Loucy (cell line): Measurements from ENCODE around the gene NDEL1.

Experiments
- H2AFZ ChIP-seq: fragments of 200-600 bp; sonication (generic); 2 replicates; pipeline ENCODE4 v1.6.0; 2016; ENCODE audit warnings: antibody characterized with exemption, mild to moderate bottlenecking, low read length, moderate library complexity
- H3F3A ChIP-seq: fragments of 200-600 bp; 2 replicates; pipeline ENCODE4 v1.6.0; 2016; ENCODE audit warnings: antibody characterized with exemption, low read depth, mild to moderate bottlenecking
- H3K27me3 ChIP-seq: fragments of 200-600 bp; sonication (generic); 2 replicates; pipeline ENCODE4 v1.6.1; 2014; ENCODE audit warnings: low read length, mild to moderate bottlenecking; ENCODE audit not compliant: insufficient read depth, poor library complexity, severe bottlenecking
- H3K36me3 ChIP-seq: fragments of 200-600 bp; sonication (generic); 2 replicates; pipeline ENCODE4 v1.6.1; 2016; ENCODE audit warnings: low read length; ENCODE audit not compliant: insufficient read depth
- H3K4me1 ChIP-seq: fragments of 200-600 bp; sonication (generic); 2 replicates; pipeline ENCODE4 v1.5.1; 2014; ENCODE audit warnings: low read length, mild to moderate bottlenecking; ENCODE audit not compliant: insufficient read depth, poor library complexity, severe bottlenecking
- H3K4me2 ChIP-seq: fragments of 200-600 bp; sonication (generic); 2 replicates; pipeline ENCODE4 v1.6.0; 2014; ENCODE audit warnings: antibody characterized with exemption, low read length, low read depth, mild to moderate bottlenecking; ENCODE audit not compliant: poor library complexity, severe bottlenecking
- H3K4me3 ChIP-seq: fragments of 200-600 bp; sonication (generic); 2 replicates; pipeline ENCODE4 v1.5.1; 2014; ENCODE audit warnings: low read length, mild to moderate bottlenecking, mixed read lengths; ENCODE audit not compliant: poor library complexity, severe bottlenecking
- H3K79me2 ChIP-seq: fragments of 200-600 bp; sonication (generic); 2 replicates; pipeline ENCODE4 v1.6.1; 2014; ENCODE audit warnings: low read length; ENCODE audit not compliant: insufficient read depth
- H3K9ac ChIP-seq: fragments of 200-600 bp; sonication (generic); 2 replicates; pipeline ENCODE4 v1.6.0; 2014; ENCODE audit warnings: mild to moderate bottlenecking, low read depth, low read length, moderate library complexity; ENCODE audit not compliant: poor library complexity, severe bottlenecking
- H3K9me2 ChIP-seq: fragments of 200-600 bp; sonication (generic); replicated peaks from 2 replicates; pipeline ENCODE4 v1.6.1; 2016; ENCODE audit warnings: low read depth, low read length, mixed read lengths
- H3K9me3 ChIP-seq: fragments of 200-600 bp; sonication (generic); 2 replicates; pipeline ENCODE4 v1.6.1; 2014; ENCODE audit warnings: mild to moderate bottlenecking, antibody characterized with exemption, low read length, low read depth; ENCODE audit not compliant: insufficient read depth
- H4K20me1 ChIP-seq: fragments of 200-600 bp; sonication (generic); 2 replicates; pipeline ENCODE4 v1.6.0; 2014; ENCODE audit warnings: antibody characterized with exemption, low read length, mild to moderate bottlenecking; ENCODE audit not compliant: insufficient read depth, poor library complexity, severe bottlenecking
- CTCF ChIP-seq: fragments of 200-600 bp; sonication (generic); conservative IDR thresholded peaks from 2 replicates; pipeline ENCODE4 v1.5.1; 2014; ENCODE audit warnings: mild to moderate bottlenecking, antibody characterized with exemption, low read length
- EZH2phosphoT487 ChIP-seq: fragments of 200-600 bp; IDR thresholded peaks from 2 replicates; pipeline ENCODE4 v1.6.1; 2018; ENCODE audit warnings: antibody characterized with exemption, mild to moderate bottlenecking, moderate library complexity, borderline replicate concordance

Gene NDEL1

GRCh38 chr17:8481089-8481488 is 45.4 kb downstream of the NDEL1 start:
- no peaks in the 10 kb centered on the region for H3K79me2 ChIP-seq
- no peak for TF ChIP-seq CTCF
- no peak for TF ChIP-seq EZH2phosphoT487
- no peak overlapping the region for H2AFZ ChIP-seq
- H3K9me3 ChIP-seq, result no peaks in the 10 kb centered on the region
- H3K4me3 ChIP-seq, result no peak overlapping the region
- no peaks in the 10 kb centered on the region for H3F3A ChIP-seq
- no peaks in the 10 kb centered on the region for H3K9me2 ChIP-seq
- no peaks in the 10 kb centered on the region for H3K27me3 ChIP-seq
- H3K4me2 ChIP-seq, result no peak overlapping the region
- no peak overlapping the region for H3K9ac ChIP-seq
- no peaks in the 10 kb centered on the region for H3K4me1 ChIP-seq
- H3K36me3 ChIP-seq, result peaks cover 98% of the 10 kb centered on the region
- H4K20me1 ChIP-seq, result no peaks in the 10 kb centered on the region

GRCh38 chr17:8481703-8482102 is 46.0 kb downstream of the NDEL1 start:
- no peak overlapping the region for H2AFZ ChIP-seq
- no peaks in the 10 kb centered on the region for H3F3A ChIP-seq
- no peak overlapping the region for H3K4me3 ChIP-seq
- no peaks in the 10 kb centered on the region for H3K79me2 ChIP-seq
- H3K9ac ChIP-seq, result no peak overlapping the region
- no peaks in the 10 kb centered on the region for H3K27me3 ChIP-seq
- no peaks in the 10 kb centered on the region for H3K9me3 ChIP-seq
- no peaks in the 10 kb centered on the region for H3K9me2 ChIP-seq
- no peak overlapping the region for H3K4me2 ChIP-seq
- no peak for TF ChIP-seq CTCF
- TF ChIP-seq EZH2phosphoT487, result no peak
- H4K20me1 ChIP-seq, result no peaks in the 10 kb centered on the region
- H3K36me3 ChIP-seq, result peaks cover 96% of the 10 kb centered on the region
- H3K4me1 ChIP-seq, result no peaks in the 10 kb centered on the region

- Histone ChIP-seq H4K20me1 (no peaks in the 10 kb centered on the region), H3K36me3 (peaks cover 96% of the 10 kb centered on the region)
These were observed 46.9 kb downstream of the NDEL1 start for GRCh38 chr17:8482546-8482945.

More at GRCh38 chr17:8482546-8482945, 46.9 kb downstream of the NDEL1 start:
- no peaks in the 10 kb centered on the region for H3K79me2 ChIP-seq
- H2AFZ ChIP-seq, result no peak overlapping the region
- no peak for TF ChIP-seq CTCF
- no peak for TF ChIP-seq EZH2phosphoT487
- H3K4me2 ChIP-seq, result no peak overlapping the region
- H3K9me2 ChIP-seq, result no peaks in the 10 kb centered on the region
- no peaks in the 10 kb centered on the region for H3F3A ChIP-seq
- H3K4me3 ChIP-seq, result no peak overlapping the region
- H3K27me3 ChIP-seq, result no peaks in the 10 kb centered on the region
- H3K9ac ChIP-seq, result no peak overlapping the region
- H3K9me3 ChIP-seq, result no peaks in the 10 kb centered on the region
- no peaks in the 10 kb centered on the region for H3K4me1 ChIP-seq
